ENCODE measurements around the gene ABR. TPM values are rescaled to one million over a fixed set of nuclear protein-coding genes. Genes with fewer than 3 reads are reported as not detected.
"Not testable (repeated sequence)": the region's sequence is repeated elsewhere in the genome, so short reads cannot be mapped to it uniquely, and the experiment has no call there.

ABR gene
- total and polyA plus RNA-seq, 2 of the 13 experiments (the other 11 are each of a cell fraction or from before 2014, with no cell fraction given): 12.4 to 40.4 TPM

GRCh38 chr17:1044387-1045009 is 135.3 kb downstream of the ABR start:
- H2AFZ ChIP-seq (ENCODE audit: low read length); BruUV-seq (replicated peaks); H3K27me3 ChIP-seq (ENCODE audit: control insufficient read depth in 1 of 2, insufficient read depth in 2 of 2, low read length in 2 of 2); H3K9ac ChIP-seq (ENCODE audit: insufficient read depth, low read depth, low read length); H3K27ac ChIP-seq (ENCODE audit: extremely low read length, insufficient read depth, low read length); H3K79me2 ChIP-seq (ENCODE audit: insufficient read depth, low read length); H3K36me3 ChIP-seq (replicated peaks in 1 of 2; ENCODE audit: control insufficient read depth in 1 of 2, insufficient read depth in 2 of 2, low read length in 2 of 2); CTCF ChIA-PET (ENCODE audit: low intra/inter-chr PET ratio, low total read pairs); FAIRE-seq; POLR2A ChIA-PET; DNase-seq (ENCODE audit: low spot score); H3K4me2 ChIP-seq (ENCODE audit: low read depth, low read length); H3K4me3 ChIP-seq (replicated peaks in 1 of 3; ENCODE audit: insufficient read depth in 1 of 3, low read depth in 2 of 3, low read length in 3 of 3); ATAC-seq; intact Hi-C loops (cut with micrococcal nuclease; ENCODE audit: unreplicated experiment); H4K20me1 ChIP-seq (ENCODE audit: insufficient read depth, low read length); in situ Hi-C loops (cut with HindIII; ENCODE audit: extremely low pct_ligation_motif_present, low pct_unique_long_range_greater_than_20kb); H3K9me3 ChIP-seq (ENCODE audit: low read length): not testable (repeated sequence)
- WGBS (ENCODE audit: low lambda C conversion rate): 99% methylated on average over 13 of the region's 13 CpGs
- H3K4me1 ChIP-seq (ENCODE audit: insufficient read depth, low read length): peaks cover 16% of the 10 kb centered on the region

- no peak overlapping the region for H3K9ac ChIP-seq (ENCODE audit: insufficient read depth, low read depth, low read length)
- ATAC-seq: no peak
- ChIA-PET CTCF (ENCODE audit: low intra/inter-chr PET ratio, low total read pairs) (no interaction called here), POLR2A (no interaction called here)
- H3K27me3 ChIP-seq (ENCODE audit: control insufficient read depth in 1 of 2, insufficient read depth in 2 of 2, low read length in 2 of 2): no peaks in the 10 kb centered on the region
- FAIRE-seq: no peak
- H4K20me1 ChIP-seq (ENCODE audit: insufficient read depth, low read length): no peaks in the 10 kb centered on the region
- H3K36me3 ChIP-seq (replicated peaks in 1 of 2; ENCODE audit: control insufficient read depth in 1 of 2, insufficient read depth in 2 of 2, low read length in 2 of 2): no peaks in the 10 kb centered on the region; a peak in 1 of 5 replicates
- intact Hi-C loops (cut with micrococcal nuclease; ENCODE audit: unreplicated experiment) (no loop called here), in situ Hi-C loops (cut with HindIII; ENCODE audit: extremely low pct_ligation_motif_present, low pct_unique_long_range_greater_than_20kb) (no loop called here)
- no TSS peak for BruUV-seq (replicated peaks)
- H3K4me1 ChIP-seq (ENCODE audit: insufficient read depth, low read length): peaks cover 19% of the 10 kb centered on the region
- no peak overlapping the region for H3K4me2 ChIP-seq (ENCODE audit: low read depth, low read length)
- no peak overlapping the region for H3K27ac ChIP-seq (ENCODE audit: extremely low read length, insufficient read depth, low read length)
- TF ChIP-seq ZNF75D (CRISPR knock-in tag; IDR thresholded peaks at IDR 0.05; ENCODE audit: borderline replicate concordance): no peak
- TF ChIP-seq DBP (CRISPR knock-in tag; IDR thresholded peaks at IDR 0.05; ENCODE audit: not compliant biosample characterization): no peak
- TF ChIP-seq ZNF143 (CRISPR knock-in tag; IDR thresholded peaks at IDR 0.05): no peak
- no peak for TF ChIP-seq ERF (CRISPR knock-in tag; IDR thresholded peaks at IDR 0.05)
- TF ChIP-seq JUN (CRISPR knock-in tag; IDR thresholded peaks at IDR 0.05): no peak
- no peak for TF ChIP-seq ESRRA (CRISPR knock-in tag; IDR thresholded peaks at IDR 0.05; ENCODE audit: low read depth)
- no peak for TF ChIP-seq WIZ (CRISPR knock-in tag; IDR thresholded peaks at IDR 0.05)
- TF ChIP-seq MYNN (CRISPR knock-in tag; IDR thresholded peaks at IDR 0.05; ENCODE audit: low read depth): no peak
- TF ChIP-seq MED1 (CRISPR knock-in tag; IDR thresholded peaks at IDR 0.05): no peak
- TF ChIP-seq HBP1 (CRISPR knock-in tag; IDR thresholded peaks at IDR 0.05; ENCODE audit: low read depth): no peak
- TF ChIP-seq CC2D1A (CRISPR knock-in tag; IDR thresholded peaks at IDR 0.05): no peak
- no peak for TF ChIP-seq U2AF2 (IDR thresholded peaks at IDR 0.05; ENCODE audit: low read depth, low read length)
- no peak for TF ChIP-seq ZNF484 (CRISPR knock-in tag; IDR thresholded peaks at IDR 0.05; ENCODE audit: borderline replicate concordance, low read depth)
- no peaks in the 10 kb centered on the region for H3K79me2 ChIP-seq (ENCODE audit: insufficient read depth, low read length)
- DNase-seq (ENCODE audit: low spot score): no peak
- H3K4me3 ChIP-seq (replicated peaks in 1 of 3; ENCODE audit: insufficient read depth in 1 of 3, low read depth in 2 of 3, low read length in 3 of 3): no peak overlapping the region
- 96% methylated on average over 20 of the region's 21 CpGs for WGBS (ENCODE audit: low lambda C conversion rate)
- no peaks in the 10 kb centered on the region for H3K9me3 ChIP-seq (ENCODE audit: low read length)
- H2AFZ ChIP-seq (ENCODE audit: low read length): no peak overlapping the region
These were observed 136.1 kb downstream of the ABR start for GRCh38 chr17:1043601-1044251.
